ENCODE data around the gene TYSND1. TPM values are rescaled to one million over a fixed set of nuclear protein-coding genes. Genes with fewer than 3 reads are reported as not detected.
"Not testable (repeated sequence)": the region's sequence is repeated elsewhere in the genome, so short reads cannot be mapped to it uniquely, and the experiment has no call there.

TYSND1 gene
- total and polyA plus RNA-seq, 2 of the 13 experiments (the other 11 are each of a cell fraction or from before 2014, with no cell fraction given) = 3.3 to 8.9 TPM

DNA sequence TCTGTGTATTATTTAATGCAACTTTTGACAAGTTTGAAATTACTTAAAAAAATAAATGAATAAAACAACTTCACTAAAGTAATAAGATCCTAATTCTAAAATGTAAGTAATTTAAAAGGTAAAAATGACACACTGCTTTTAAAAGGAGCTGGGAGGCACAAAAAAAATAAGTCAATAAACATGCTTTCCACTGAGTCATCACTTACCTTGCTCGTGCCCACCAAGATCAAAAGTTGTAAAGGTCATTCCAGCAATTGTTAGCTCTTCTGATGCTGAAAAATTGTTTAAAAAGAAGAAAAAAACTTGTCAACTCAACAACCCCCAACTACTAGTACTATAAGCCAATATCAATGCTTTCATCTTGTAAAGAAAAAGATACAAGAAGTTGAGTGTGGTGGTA lies 14.3 kb upstream of the TYSND1 start (continued):
- TF ChIP-seq, protein P1, sequence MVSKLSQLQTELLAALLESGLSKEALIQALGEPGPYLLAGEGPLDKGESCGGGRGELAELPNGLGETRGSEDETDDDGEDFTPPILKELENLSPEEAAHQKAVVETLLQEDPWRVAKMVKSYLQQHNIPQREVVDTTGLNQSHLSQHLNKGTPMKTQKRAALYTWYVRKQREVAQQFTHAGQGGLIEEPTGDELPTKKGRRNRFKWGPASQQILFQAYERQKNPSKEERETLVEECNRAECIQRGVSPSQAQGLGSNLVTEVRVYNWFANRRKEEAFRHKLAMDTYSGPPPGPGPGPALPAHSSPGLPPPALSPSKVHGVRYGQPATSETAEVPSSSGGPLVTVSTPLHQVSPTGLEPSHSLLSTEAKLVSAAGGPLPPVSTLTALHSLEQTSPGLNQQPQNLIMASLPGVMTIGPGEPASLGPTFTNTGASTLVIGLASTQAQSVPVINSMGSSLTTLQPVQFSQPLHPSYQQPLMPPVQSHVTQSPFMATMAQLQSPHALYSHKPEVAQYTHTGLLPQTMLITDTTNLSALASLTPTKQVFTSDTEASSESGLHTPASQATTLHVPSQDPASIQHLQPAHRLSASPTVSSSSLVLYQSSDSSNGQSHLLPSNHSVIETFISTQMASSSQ (IDR thresholded peaks at IDR 0.05; ENCODE audit: low read depth) = no peak
- TF ChIP-seq, protein P1 (CRISPR knock-in tag; IDR thresholded peaks at IDR 0.05; ENCODE audit: borderline replicate concordance) = no peak
- TF ChIP-seq NR2F6 (IDR thresholded peaks at IDR 0.05) (0 out of 2 replicates have a peak, but pooled peaks have one; percentile 14), NR2F6 (CRISPR knock-in tag; IDR thresholded peaks at IDR 0.05) (no peak), BHLHE40 (IDR thresholded peaks at IDR 0.05; ENCODE audit: low read length) (0 out of 2 replicates have a peak, but pooled peaks have one; percentile 30)

DNA sequence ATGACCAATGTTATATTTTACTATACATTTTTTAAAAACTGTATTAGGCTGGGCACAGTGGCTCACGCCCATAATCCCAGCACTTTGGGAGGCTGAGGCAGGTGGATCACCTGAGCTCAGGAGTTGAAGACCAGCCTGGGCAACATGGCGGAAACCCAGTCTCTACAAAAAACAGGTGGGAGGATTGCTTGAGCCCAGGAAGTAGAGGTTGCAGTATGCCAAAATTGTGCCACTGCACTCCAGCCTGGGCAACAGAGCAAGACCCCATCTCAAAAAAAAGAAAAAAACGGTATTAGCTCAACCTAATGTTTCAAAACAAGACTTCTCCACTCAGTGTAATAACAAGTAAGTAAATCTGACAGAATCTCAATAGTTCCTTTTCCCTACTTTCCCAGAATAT lies 12.9 kb upstream of the TYSND1 start:
- ATAC-seq; CTCF ChIA-PET (ENCODE audit: low intra/inter-chr PET ratio, low total read pairs); H3K4me3 ChIP-seq (replicated peaks in 1 of 3; ENCODE audit: insufficient read depth in 1 of 3, low read depth in 2 of 3, low read length in 3 of 3); H3K27me3 ChIP-seq (ENCODE audit: control insufficient read depth in 1 of 2, insufficient read depth in 2 of 2, low read length in 2 of 2); H3K9me3 ChIP-seq (ENCODE audit: low read length); intact Hi-C loops (cut with micrococcal nuclease; ENCODE audit: unreplicated experiment); DNase-seq (ENCODE audit: low spot score); H3K9ac ChIP-seq (ENCODE audit: insufficient read depth, low read depth, low read length); in situ Hi-C loops (cut with HindIII; ENCODE audit: extremely low pct_ligation_motif_present, low pct_unique_long_range_greater_than_20kb); FAIRE-seq; BruUV-seq (replicated peaks); H2AFZ ChIP-seq (ENCODE audit: low read length); H3K27ac ChIP-seq (ENCODE audit: extremely low read length, insufficient read depth, low read length); H3K4me2 ChIP-seq (ENCODE audit: low read depth, low read length): not testable (repeated sequence)
- H4K20me1 ChIP-seq (ENCODE audit: insufficient read depth, low read length) = peaks cover 47% of the 10 kb centered on the region
- TF ChIP-seq ZNF121 (CRISPR knock-in tag; IDR thresholded peaks at IDR 0.05) = peak; percentile 55; the same call in 1 of the 2 replicates
- POLR2A ChIA-PET = interaction anchor here (0.9 kb wide), 1 partner anchor 13 kb away, joined by 4 read pairs; the partner anchor contains the start of gene TYSND1
- peaks cover 17 to 74% of the 10 kb centered on the region in 2 experiments for H3K36me3 ChIP-seq (replicated peaks in 1 of 2; ENCODE audit: control insufficient read depth in 1 of 2, insufficient read depth in 2 of 2, low read length in 2 of 2)
- H3K79me2 ChIP-seq (ENCODE audit: insufficient read depth, low read length) = peaks cover 70% of the 10 kb centered on the region
- H3K4me1 ChIP-seq (ENCODE audit: insufficient read depth, low read length) = peaks cover 70% of the 10 kb centered on the region
- WGBS (ENCODE audit: low lambda C conversion rate) = 59% methylated on average over 3 of the region's 3 CpGs

All from HepG2 (cell line).